Epithelial cell of proximal tubule (primary cell): ENCODE data around the gene OTOS. TPM values are rescaled to one million over a fixed set of nuclear protein-coding genes. Genes with fewer than 3 reads are reported as not detected.

Experiments
- DNase-seq: peaks from one replicate; pipeline ENCODE4 v3.0.0-alpha.2; 2011; ENCODE audit warnings: low read depth
- H3K4me3 ChIP-seq: 2 replicates; pipeline ENCODE4 v1.5.1; 2011; ENCODE audit warnings: low read depth, mild to moderate bottlenecking, low read length
- CTCF ChIP-seq: conservative IDR thresholded peaks from 2 replicates; pipeline ENCODE4 v1.5.1; 2012; ENCODE audit warnings: low read depth, mild to moderate bottlenecking, low read length
- total RNA-seq: library from RNA; depleted of rRNA; stranded (reverse); fragments of >200 nt; gene quantifications from 2 replicates; pipeline ENCODE4 v1.2.3, GENCODE V29; 2015

OTOS gene
- not detected in 2 replicates for total RNA-seq

GRCh38 chr2:240140511-240140910 lies at the start of gene OTOS:
OTOS (minus strand) TSS chr2:240140658; CDS start chr2:240140326, 332 bp downstream.
- no peak for TF ChIP-seq CTCF
- H3K4me3 ChIP-seq, result no peak within 1 kb of the TSS
- DNase-seq, result no peak

GRCh38 chr2:240189686-240190085 lies 49.2 kb upstream of the OTOS start:
- no peak for DNase-seq
- no peak overlapping the region for H3K4me3 ChIP-seq
- no peak for TF ChIP-seq CTCF

- TF ChIP-seq CTCF, result no peak
- no peak overlapping the region for H3K4me3 ChIP-seq
- DNase-seq, result no peak
Observed at GRCh38 chr2:240187989-240188590, 47.6 kb upstream of the OTOS start.

GRCh38 chr2:240186191-240186725 lies 45.8 kb upstream of the OTOS start:
- TF ChIP-seq CTCF, result no peak
- DNase-seq, result no peak
- H3K4me3 ChIP-seq, result no peak overlapping the region

- H3K4me3 ChIP-seq, result no peak overlapping the region
- DNase-seq, result no peak
- no peak for TF ChIP-seq CTCF
Observed at GRCh38 chr2:240184656-240185055, 44.2 kb upstream of the OTOS start.

- no peak for TF ChIP-seq CTCF
- DNase-seq, result no peak
- H3K4me3 ChIP-seq, result no peak overlapping the region
Observed at GRCh38 chr2:240183875-240184590, 43.6 kb upstream of the OTOS start.
